IgD-negative memory B cell (primary cell): Measurements from ENCODE around the gene ZNF138. TPM values are rescaled to one million over a fixed set of nuclear protein-coding genes. Genes with fewer than 3 reads are reported as not detected.
A peak's percentile ranks its signal among the peaks of the same experiment; 100 is the strongest.
"Not testable (repeated sequence)": the region's sequence is repeated elsewhere in the genome, so short reads cannot be mapped to it uniquely, and the experiment has no call there.

Experiments used
- H3K27ac Mint-ChIP-seq, 3 donors: one replicate each; pipeline ENCODE4 v1.8.0; 2020 to 2022; ENCODE audit warnings: mild to moderate bottlenecking in 3 of 3, mixed read lengths in 3 of 3, moderate library complexity in 1 of 3
- H3K27me3 Mint-ChIP-seq: one replicate; pipeline ENCODE4 v1.8.0; 2021; ENCODE audit warnings: mixed read lengths
- H3K36me3 Mint-ChIP-seq: one replicate; pipeline ENCODE4 v1.8.0; 2020; ENCODE audit warnings: mild to moderate bottlenecking, mixed read lengths
- H3K4me1 Mint-ChIP-seq, 3 donors: one replicate each; pipeline ENCODE4 v1.8.0; 2020 to 2022; ENCODE audit warnings: mixed read lengths in 3 of 3, mild to moderate bottlenecking in 1 of 3
- H3K4me3 Mint-ChIP-seq, 4 donors: one replicate each; pipeline ENCODE4 v1.8.0; 2020 to 2022; ENCODE audit warnings: mild to moderate bottlenecking in 4 of 4, mixed read lengths in 4 of 4, moderate library complexity in 3 of 4
- H3K9me3 Mint-ChIP-seq, 3 donors: one replicate each; pipeline ENCODE4 v1.8.0; 2020 to 2021; ENCODE audit warnings: mixed read lengths in 3 of 3, mild to moderate bottlenecking in 1 of 3
- polyA plus RNA-seq: library from polyadenylated mRNA; unstranded; fragments of 300-500 nt; fragmentation: Illumina TruSeq; gene quantifications from one replicate; pipeline ENCODE4 v1.2.3, GENCODE V29; 2021

The ZNF138 gene
- polyA plus RNA-seq, 1 donor from 2014 or later, result 16.0 TPM

GRCh38 chr7:64802699-64803098, 8.5 kb downstream of the ZNF138 start:
- Mint-ChIP-seq H3K4me3 (no peak overlapping the region), H3K4me1 (peaks cover 9 to 17% (median 17%) of the 10 kb centered on the region in 3 donors), H3K36me3 (peaks cover 27% of the 10 kb centered on the region), H3K27me3 (no peaks in the 10 kb centered on the region), H3K9me3 (no peaks in the 10 kb centered on the region), H3K27ac (peak overlapping the region in 1 of 3 donors; percentile 31)

GRCh38 chr7:64807731-64808365, 13.6 kb downstream of the ZNF138 start:
- H3K27ac Mint-ChIP-seq, result no peak overlapping the region
- no peak overlapping the region for H3K4me3 Mint-ChIP-seq
- no peaks in the 10 kb centered on the region for H3K9me3 Mint-ChIP-seq
- H3K4me1 Mint-ChIP-seq, result peaks cover 0 to 5% (median 1%) of the 10 kb centered on the region in 3 donors
- H3K36me3 Mint-ChIP-seq, result peaks cover 10% of the 10 kb centered on the region
- H3K27me3 Mint-ChIP-seq, result no peaks in the 10 kb centered on the region

- H3K27ac Mint-ChIP-seq, result no peak overlapping the region
Measured at GRCh38 chr7:64811767-64812166, 17.5 kb downstream of the ZNF138 start.

GRCh38 chr7:64830926-64831325, 36.7 kb downstream of the ZNF138 start:
- peak overlapping the region in 1 of 4 donors; percentile 37 for H3K4me3 Mint-ChIP-seq
- H3K27me3 Mint-ChIP-seq, result no peaks in the 10 kb centered on the region
- H3K36me3 Mint-ChIP-seq, result peaks cover 26% of the 10 kb centered on the region
- H3K27ac Mint-ChIP-seq, result no peak overlapping the region
- H3K9me3 Mint-ChIP-seq, result peaks cover 5 to 24% (median 20%) of the 10 kb centered on the region in 3 donors
- no peaks in the 10 kb centered on the region for H3K4me1 Mint-ChIP-seq

More at GRCh38 chr7:64811767-64812166, 17.5 kb downstream of the ZNF138 start:
- Mint-ChIP-seq H3K27me3 (no peaks in the 10 kb centered on the region), H3K9me3 (no peaks in the 10 kb centered on the region), H3K4me1 (peaks cover 0 to 8% (median 4%) of the 10 kb centered on the region in 3 donors), H3K4me3 (no peak overlapping the region), H3K36me3 (peaks cover 6% of the 10 kb centered on the region)

DNA sequence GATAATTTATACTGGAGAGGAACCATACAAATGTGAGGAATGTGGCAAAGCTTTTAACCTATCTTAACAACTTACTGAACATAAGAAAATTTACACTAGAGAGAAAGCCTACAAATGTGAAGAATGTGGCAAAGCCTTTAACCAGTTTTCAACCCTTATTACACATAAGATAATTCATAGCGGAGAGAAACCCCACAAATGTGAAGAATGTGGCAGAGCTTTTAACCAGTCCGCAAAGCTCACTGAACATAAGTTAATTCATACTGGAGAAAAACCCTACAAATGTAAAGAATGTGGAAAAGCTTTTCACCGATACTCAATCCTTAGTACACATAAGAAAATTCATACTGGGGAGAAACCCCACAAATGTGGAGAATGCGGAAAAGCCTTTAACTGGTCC, 37.9 kb downstream of the ZNF138 start:
- H3K36me3 Mint-ChIP-seq, result peaks cover 26% of the 10 kb centered on the region

DNA sequence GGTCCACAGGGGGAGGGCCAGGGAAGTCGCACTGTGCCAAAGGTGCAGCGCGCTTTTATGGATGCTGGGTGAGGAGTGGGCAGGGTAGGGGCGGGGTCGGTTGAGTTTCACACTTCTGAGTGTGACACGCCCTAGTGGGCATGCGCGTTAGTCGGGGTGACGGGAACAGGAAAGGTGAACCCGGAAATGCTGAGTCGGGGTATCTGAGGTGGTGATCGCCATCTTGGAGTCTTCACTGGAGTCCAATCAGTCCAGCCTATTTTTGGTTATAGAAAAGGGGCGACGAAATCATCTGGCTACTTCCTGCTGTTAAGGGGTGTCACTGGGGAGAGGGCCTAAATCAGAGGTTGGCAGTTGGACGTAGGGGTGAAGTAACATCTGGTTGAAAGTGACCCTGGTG, 40.8 kb downstream of the ZNF138 start:
- H3K9me3 Mint-ChIP-seq, result peaks cover 5 to 24% (median 20%) of the 10 kb centered on the region in 3 donors
- no peak overlapping the region for H3K27ac Mint-ChIP-seq
- H3K4me1 Mint-ChIP-seq, result no peaks in the 10 kb centered on the region
- no peak overlapping the region for H3K4me3 Mint-ChIP-seq
- peaks cover 21% of the 10 kb centered on the region for H3K36me3 Mint-ChIP-seq
- H3K27me3 Mint-ChIP-seq, result no peaks in the 10 kb centered on the region

More for the DNA sequence above, 37.9 kb downstream of the ZNF138 start:
- Mint-ChIP-seq H3K27me3 (no peaks in the 10 kb centered on the region), H3K27ac (no peak overlapping the region), H3K9me3 (peaks cover 5 to 24% (median 22%) of the 10 kb centered on the region in 3 donors), H3K4me1 (no peaks in the 10 kb centered on the region), H3K4me3 (no peak overlapping the region)

- not testable (repeated sequence) for H3K4me1 Mint-ChIP-seq, H3K4me3 Mint-ChIP-seq, H3K27ac Mint-ChIP-seq, H3K27me3 Mint-ChIP-seq
- peaks cover 3 to 22% (median 20%) of the 10 kb centered on the region in 3 donors for H3K9me3 Mint-ChIP-seq
- peaks cover 19% of the 10 kb centered on the region for H3K36me3 Mint-ChIP-seq
Measured at GRCh38 chr7:64835856-64836255, 41.6 kb downstream of the ZNF138 start.

DNA sequence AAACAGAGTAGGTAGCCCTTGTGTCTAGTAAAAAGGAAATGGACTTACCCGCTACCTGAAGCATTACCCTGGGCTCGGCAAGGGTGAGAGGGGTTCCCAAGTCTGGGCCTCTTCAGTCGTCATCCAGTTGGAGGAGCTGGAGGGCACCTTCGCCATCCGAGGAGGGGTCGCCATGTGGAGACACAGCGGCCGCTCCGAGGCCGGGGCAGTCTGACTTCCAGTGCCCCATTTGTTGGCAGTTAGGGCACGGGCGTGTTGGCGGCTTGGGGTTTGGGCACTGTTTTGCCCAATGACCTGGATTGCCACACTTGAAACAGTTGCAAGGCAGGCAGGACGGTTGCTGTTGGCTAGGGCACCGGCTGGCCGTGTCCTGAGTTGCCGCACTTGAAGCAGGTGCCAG, 43.8 kb downstream of the ZNF138 start:
- H3K9me3 Mint-ChIP-seq, H3K27me3 Mint-ChIP-seq, H3K36me3 Mint-ChIP-seq, H3K4me1 Mint-ChIP-seq, H3K4me3 Mint-ChIP-seq, H3K27ac Mint-ChIP-seq: not testable (repeated sequence)

GRCh38 chr7:64838691-64839090, 44.5 kb downstream of the ZNF138 start:
- Mint-ChIP-seq H3K4me3 (no peak overlapping the region), H3K36me3 (peaks cover 2% of the 10 kb centered on the region), H3K27ac (no peak overlapping the region), H3K27me3 (no peaks in the 10 kb centered on the region), H3K4me1 (no peaks in the 10 kb centered on the region), H3K9me3 (peaks cover 0 to 10% (median 3%) of the 10 kb centered on the region in 3 donors)

- Mint-ChIP-seq H3K4me1 (peaks cover 0 to under 1% (median 0%) of the 10 kb centered on the region in 3 donors), H3K9me3 (peaks cover 0 to 10% (median 4%) of the 10 kb centered on the region in 3 donors), H3K4me3 (no peak overlapping the region), H3K27me3 (no peaks in the 10 kb centered on the region), H3K36me3 (no peaks in the 10 kb centered on the region), H3K27ac (no peak overlapping the region)
Measured at GRCh38 chr7:64839910-64840309, 45.7 kb downstream of the ZNF138 start.

DNA sequence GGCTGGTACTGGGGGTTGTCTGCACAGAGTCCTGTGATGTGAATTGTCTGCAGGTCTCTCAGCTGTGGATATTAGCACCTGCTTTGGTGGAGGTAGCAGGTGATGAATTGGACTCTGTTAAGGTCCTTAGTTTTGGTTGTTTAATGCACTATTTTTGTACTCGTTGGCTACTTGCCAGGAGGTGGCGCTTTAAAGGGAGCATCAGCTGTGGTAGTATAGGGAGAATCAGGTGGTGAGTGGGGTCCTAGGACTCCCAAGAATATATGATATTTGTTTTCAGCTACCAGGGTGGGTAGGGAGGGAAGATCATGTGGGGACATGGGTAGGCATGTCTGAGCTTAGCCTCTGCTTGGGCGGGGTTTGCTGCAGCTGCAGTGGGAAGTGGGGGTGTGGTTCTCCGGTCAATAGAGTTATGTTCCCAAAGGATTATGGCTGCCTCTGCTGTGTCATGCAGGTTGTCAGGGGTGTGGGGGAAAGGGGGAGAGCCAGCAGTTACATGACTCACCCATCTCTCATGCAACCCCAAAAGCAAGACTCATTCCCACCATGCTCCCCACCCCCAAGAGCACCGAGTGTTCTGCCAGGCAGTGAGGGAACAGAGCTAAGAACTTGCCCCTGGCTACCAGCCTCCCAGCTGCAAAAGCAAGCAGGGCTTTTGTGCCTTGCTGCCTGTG, 55.2 kb downstream of the ZNF138 start:
- Mint-ChIP-seq H3K27ac (no peak overlapping the region), H3K27me3 (no peaks in the 10 kb centered on the region), H3K9me3 (peaks cover 1 to 15% (median 7%) of the 10 kb centered on the region in 3 donors), H3K4me3 (no peak overlapping the region), H3K36me3 (peaks cover 3% of the 10 kb centered on the region), H3K4me1 (peaks cover 0 to 4% (median 0%) of the 10 kb centered on the region in 3 donors)

DNA sequence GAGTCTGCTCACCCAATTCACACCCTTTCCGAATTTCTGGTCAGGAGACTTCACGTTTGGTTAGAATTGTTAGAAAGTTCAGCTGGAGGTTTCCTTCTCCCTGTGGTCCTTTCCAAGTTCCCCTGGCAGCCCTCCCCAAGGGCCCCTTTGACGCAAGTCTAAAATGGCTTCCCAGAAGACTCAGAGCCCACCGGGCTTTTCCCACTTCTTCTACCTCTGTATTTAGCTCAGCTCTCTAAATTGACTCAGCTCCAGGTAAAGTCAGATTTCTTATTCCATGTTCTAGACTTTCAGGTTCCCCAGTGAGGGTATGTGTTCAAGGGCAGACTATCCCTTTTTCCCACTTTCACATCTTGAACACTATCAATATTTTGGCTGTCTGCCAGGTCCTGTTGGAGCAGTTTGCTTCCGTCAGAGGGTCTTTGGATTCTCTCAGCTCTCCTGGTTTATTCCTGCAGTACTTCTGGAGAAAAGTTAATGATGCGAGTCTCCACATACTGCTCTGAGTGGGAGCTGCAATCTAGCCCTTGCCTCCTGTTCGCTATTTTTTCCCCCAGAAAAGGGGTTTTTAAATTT, 55.8 kb downstream of the ZNF138 start:
- Mint-ChIP-seq H3K27me3 (no peaks in the 10 kb centered on the region), H3K36me3 (peaks cover 3% of the 10 kb centered on the region), H3K4me3 (no peak overlapping the region), H3K4me1 (peaks cover 0 to 2% (median 0%) of the 10 kb centered on the region in 3 donors), H3K9me3 (peaks cover under 1 to 13% (median 7%) of the 10 kb centered on the region in 3 donors), H3K27ac (no peak overlapping the region)

DNA sequence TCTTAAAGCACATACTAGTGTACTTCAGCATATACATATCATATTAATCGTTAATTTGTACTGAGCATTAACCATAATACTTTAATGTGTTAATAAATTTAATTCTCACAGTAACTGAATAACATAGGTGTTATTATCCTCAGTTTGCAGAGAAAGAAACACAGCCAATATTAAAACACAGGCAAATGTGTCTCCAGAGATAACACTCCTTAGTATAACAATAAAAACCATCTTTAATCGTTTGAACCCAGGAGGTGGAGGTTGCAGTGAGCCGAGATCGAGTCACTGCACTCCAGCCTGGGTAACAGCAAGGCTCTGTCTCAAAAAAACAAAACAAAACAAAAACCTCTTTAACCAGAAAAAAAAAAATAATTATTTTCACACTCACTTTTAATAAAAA, 59.5 kb downstream of the ZNF138 start:
- no peak overlapping the region for H3K27ac Mint-ChIP-seq

GRCh38 chr7:64854969-64855368, 60.7 kb downstream of the ZNF138 start:
- Mint-ChIP-seq H3K9me3 (peaks cover 0 to 1% (median 0%) of the 10 kb centered on the region in 3 donors), H3K27me3 (no peaks in the 10 kb centered on the region), H3K36me3 (no peaks in the 10 kb centered on the region), H3K4me1 (no peaks in the 10 kb centered on the region), H3K4me3 (no peak overlapping the region), H3K27ac (no peak overlapping the region)

More for the DNA sequence above, 59.5 kb downstream of the ZNF138 start:
- Mint-ChIP-seq H3K4me3 (no peak overlapping the region), H3K27me3 (no peaks in the 10 kb centered on the region), H3K4me1 (no peaks in the 10 kb centered on the region), H3K36me3 (peaks cover 3% of the 10 kb centered on the region), H3K9me3 (peaks cover 0 to 6% (median 0%) of the 10 kb centered on the region in 3 donors)

- Mint-ChIP-seq H3K4me1 (no peaks in the 10 kb centered on the region), H3K27ac (no peak overlapping the region), H3K27me3 (no peaks in the 10 kb centered on the region), H3K9me3 (peaks cover 0 to 14% (median 0%) of the 10 kb centered on the region in 3 donors), H3K4me3 (no peak overlapping the region), H3K36me3 (no peaks in the 10 kb centered on the region)
Measured at GRCh38 chr7:64863021-64863420, 68.8 kb downstream of the ZNF138 start.
